ENCODE results near the gene ANKK1. TPM values are rescaled to one million over a fixed set of nuclear protein-coding genes. Genes with fewer than 3 reads are reported as not detected.

The ANKK1 gene, protein sequence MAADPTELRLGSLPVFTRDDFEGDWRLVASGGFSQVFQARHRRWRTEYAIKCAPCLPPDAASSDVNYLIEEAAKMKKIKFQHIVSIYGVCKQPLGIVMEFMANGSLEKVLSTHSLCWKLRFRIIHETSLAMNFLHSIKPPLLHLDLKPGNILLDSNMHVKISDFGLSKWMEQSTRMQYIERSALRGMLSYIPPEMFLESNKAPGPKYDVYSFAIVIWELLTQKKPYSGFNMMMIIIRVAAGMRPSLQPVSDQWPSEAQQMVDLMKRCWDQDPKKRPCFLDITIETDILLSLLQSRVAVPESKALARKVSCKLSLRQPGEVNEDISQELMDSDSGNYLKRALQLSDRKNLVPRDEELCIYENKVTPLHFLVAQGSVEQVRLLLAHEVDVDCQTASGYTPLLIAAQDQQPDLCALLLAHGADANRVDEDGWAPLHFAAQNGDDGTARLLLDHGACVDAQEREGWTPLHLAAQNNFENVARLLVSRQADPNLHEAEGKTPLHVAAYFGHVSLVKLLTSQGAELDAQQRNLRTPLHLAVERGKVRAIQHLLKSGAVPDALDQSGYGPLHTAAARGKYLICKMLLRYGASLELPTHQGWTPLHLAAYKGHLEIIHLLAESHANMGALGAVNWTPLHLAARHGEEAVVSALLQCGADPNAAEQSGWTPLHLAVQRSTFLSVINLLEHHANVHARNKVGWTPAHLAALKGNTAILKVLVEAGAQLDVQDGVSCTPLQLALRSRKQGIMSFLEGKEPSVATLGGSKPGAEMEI
- polyA plus RNA-seq (2013, experiment 1 of 2): 0.04 TPM
- polyA plus RNA-seq (2013, experiment 2 of 2): 0.04 TPM

- peak within 1 kb of the TSS; percentile 52 for H3K56ac ChIP-seq (ENCODE audit: low read length)
- H3K18ac ChIP-seq (ENCODE audit: low read length): no peak within 1 kb of the TSS
- WGBS (ENCODE audit: extremely low coverage, insufficient coverage, low lambda C conversion rate): no CpG with 5 or more reads among the region's 46 CpGs
- peak; percentile 77 for DNase-seq
- peak within 1 kb of the TSS; percentile 82 for H4K5ac ChIP-seq (ENCODE audit: low read length)
- no peak within 1 kb of the TSS for H2BK120ac ChIP-seq (ENCODE audit: low read depth, low read length)
- H3K4me2 ChIP-seq (ENCODE audit: low read length): peak within 1 kb of the TSS; percentile 2
- no peak within 1 kb of the TSS for H2BK5ac ChIP-seq (ENCODE audit: low read length)
- no peaks in the 10 kb centered on the region for H3K79me1 ChIP-seq (ENCODE audit: low read length)
- H3K4me3 ChIP-seq (ENCODE audit: low read length): no peak within 1 kb of the TSS
- H3K4me1 ChIP-seq (ENCODE audit: control insufficient read depth, low read depth, low read length): peaks cover 17% of the 10 kb centered on the region
- no peak within 1 kb of the TSS for H3K4ac ChIP-seq (ENCODE audit: low read depth, low read length)
- H3K23ac ChIP-seq (ENCODE audit: low read length): no peak within 1 kb of the TSS
- H2BK15ac ChIP-seq (replicated peaks; ENCODE audit: low read depth): no peak within 1 kb of the TSS
- no peak within 1 kb of the TSS for H4K8ac ChIP-seq (ENCODE audit: low read depth, low read length)
- H3K36me3 ChIP-seq (ENCODE audit: control insufficient read depth, insufficient read depth, low read length): no peaks in the 10 kb centered on the region
- H3K79me2 ChIP-seq (ENCODE audit: control insufficient read depth, insufficient read depth, low read length): no peaks in the 10 kb centered on the region
- H3K9ac ChIP-seq (ENCODE audit: low read length): peak within 1 kb of the TSS; percentile 6
- H3K27me3 ChIP-seq (ENCODE audit: insufficient read depth, low read length, poor library complexity): no peaks in the 10 kb centered on the region
- no peak within 1 kb of the TSS for H3K27ac ChIP-seq (ENCODE audit: low read depth, low read length)
- H2AK5ac ChIP-seq (ENCODE audit: low read length): peak within 1 kb of the TSS; percentile 75
These were observed at the start of gene ANKK1 for GRCh38 chr11:113387605-113388211. ANKK1 (plus strand) TSS chr11:113387779; CDS start chr11:113387885, 106 bp downstream.

GRCh38 chr11:113338730-113339129 lies 48.8 kb upstream of the ANKK1 start:
- no peak overlapping the region for H3K27ac ChIP-seq (ENCODE audit: low read depth, low read length)
- DNase-seq: peak; percentile 39
- no peak overlapping the region for H3K4me3 ChIP-seq (ENCODE audit: low read length)
- H3K36me3 ChIP-seq (ENCODE audit: control insufficient read depth, insufficient read depth, low read length): peaks cover 2% of the 10 kb centered on the region
- H3K4ac ChIP-seq (ENCODE audit: low read depth, low read length): no peak overlapping the region
- H3K4me2 ChIP-seq (ENCODE audit: low read length): no peak overlapping the region
- no peak overlapping the region for H2BK5ac ChIP-seq (ENCODE audit: low read length)
- WGBS (ENCODE audit: extremely low coverage, insufficient coverage, low lambda C conversion rate): no CpG with 5 or more reads among the region's 4 CpGs
- no peak overlapping the region for H2BK120ac ChIP-seq (ENCODE audit: low read depth, low read length)
- no peaks in the 10 kb centered on the region for H3K79me2 ChIP-seq (ENCODE audit: control insufficient read depth, insufficient read depth, low read length)
- H4K5ac ChIP-seq (ENCODE audit: low read length): no peak overlapping the region
- no peak overlapping the region for H3K23ac ChIP-seq (ENCODE audit: low read length)
- no peaks in the 10 kb centered on the region for H3K27me3 ChIP-seq (ENCODE audit: insufficient read depth, low read length, poor library complexity)
- no peaks in the 10 kb centered on the region for H3K4me1 ChIP-seq (ENCODE audit: control insufficient read depth, low read depth, low read length)
- H2AK5ac ChIP-seq (ENCODE audit: low read length): no peak overlapping the region
- H2BK15ac ChIP-seq (replicated peaks; ENCODE audit: low read depth): no peak overlapping the region
- H3K56ac ChIP-seq (ENCODE audit: low read length): no peak overlapping the region
- H3K18ac ChIP-seq (ENCODE audit: low read length): no peak overlapping the region
- no peak overlapping the region for H4K8ac ChIP-seq (ENCODE audit: low read depth, low read length)
- no peaks in the 10 kb centered on the region for H3K79me1 ChIP-seq (ENCODE audit: low read length)
- no peak overlapping the region for H3K9ac ChIP-seq (ENCODE audit: low read length)

- WGBS (ENCODE audit: extremely low coverage, insufficient coverage, low lambda C conversion rate): no CpG with 5 or more reads among the region's 6 CpGs
- Histone ChIP-seq H2AK5ac (ENCODE audit: low read length) (no peak overlapping the region), H3K4me2 (ENCODE audit: low read length) (no peak overlapping the region), H2BK120ac (ENCODE audit: low read depth, low read length) (no peak overlapping the region), H2BK5ac (ENCODE audit: low read length) (no peak overlapping the region), H3K4me1 (ENCODE audit: control insufficient read depth, low read depth, low read length) (no peaks in the 10 kb centered on the region), H3K18ac (ENCODE audit: low read length) (no peak overlapping the region), H4K5ac (ENCODE audit: low read length) (no peak overlapping the region), H4K8ac (ENCODE audit: low read depth, low read length) (no peak overlapping the region), H3K27me3 (ENCODE audit: insufficient read depth, low read length, poor library complexity) (no peaks in the 10 kb centered on the region), H3K23ac (ENCODE audit: low read length) (no peak overlapping the region), H3K36me3 (ENCODE audit: control insufficient read depth, insufficient read depth, low read length) (peaks cover 2% of the 10 kb centered on the region), H3K79me1 (ENCODE audit: low read length) (no peaks in the 10 kb centered on the region), H2BK15ac (replicated peaks; ENCODE audit: low read depth) (no peak overlapping the region), H3K4ac (ENCODE audit: low read depth, low read length) (no peak overlapping the region), H3K56ac (ENCODE audit: low read length) (no peak overlapping the region), H3K9ac (ENCODE audit: low read length) (no peak overlapping the region), H3K27ac (ENCODE audit: low read depth, low read length) (no peak overlapping the region), H3K4me3 (ENCODE audit: low read length) (no peak overlapping the region), H3K79me2 (ENCODE audit: control insufficient read depth, insufficient read depth, low read length) (no peaks in the 10 kb centered on the region)
- DNase-seq: no peak
These were observed 47.5 kb upstream of the ANKK1 start for GRCh38 chr11:113339929-113340589.

DNA sequence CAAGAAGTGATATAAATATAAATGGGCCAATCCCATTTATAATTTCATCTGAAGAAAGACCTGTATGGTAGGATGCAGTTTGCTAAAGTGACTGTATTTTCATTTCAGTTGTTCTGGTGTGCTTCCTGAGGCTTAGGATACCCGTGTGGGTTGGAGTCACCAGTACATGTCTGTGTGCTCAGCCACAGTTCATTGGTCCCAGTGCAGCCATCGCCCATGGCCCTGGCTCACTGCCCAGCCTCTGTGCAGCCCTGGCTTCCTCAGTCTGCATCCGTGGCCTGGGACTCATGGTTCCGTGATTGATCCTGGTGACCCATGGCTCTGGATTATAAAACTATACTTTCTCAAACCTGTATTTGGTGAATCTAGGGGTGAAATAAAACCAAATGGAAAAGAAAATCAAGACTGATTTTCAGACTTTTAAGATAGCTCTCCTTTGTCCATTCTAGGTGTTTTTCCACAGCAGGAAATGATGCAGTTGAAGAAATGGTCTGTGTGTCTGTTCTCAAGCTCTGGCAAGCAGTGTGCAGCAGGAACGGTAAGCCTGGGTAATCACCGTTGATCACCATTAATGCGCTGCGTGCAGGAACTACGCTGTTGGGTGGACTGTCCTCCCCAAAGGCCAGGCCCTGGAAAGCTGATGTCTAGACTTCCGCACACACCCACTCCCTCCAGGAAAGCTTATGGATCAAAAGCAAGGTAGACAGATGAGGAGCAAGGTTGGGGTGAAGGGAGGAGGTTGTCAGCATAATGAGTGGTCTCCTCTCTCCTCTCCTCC lies 46.0 kb upstream of the ANKK1 start:
- H3K9ac ChIP-seq (ENCODE audit: low read length): no peak overlapping the region
- H3K4me1 ChIP-seq (ENCODE audit: control insufficient read depth, low read depth, low read length): no peaks in the 10 kb centered on the region
- H3K27me3 ChIP-seq (ENCODE audit: insufficient read depth, low read length, poor library complexity): no peaks in the 10 kb centered on the region
- DNase-seq: no peak
- no peak overlapping the region for H2BK15ac ChIP-seq (replicated peaks; ENCODE audit: low read depth)
- no peak overlapping the region for H3K4me2 ChIP-seq (ENCODE audit: low read length)
- H3K36me3 ChIP-seq (ENCODE audit: control insufficient read depth, insufficient read depth, low read length): peaks cover 2% of the 10 kb centered on the region
- H3K18ac ChIP-seq (ENCODE audit: low read length): no peak overlapping the region
- no peak overlapping the region for H4K8ac ChIP-seq (ENCODE audit: low read depth, low read length)
- no CpG with 5 or more reads among the region's 10 CpGs for WGBS (ENCODE audit: extremely low coverage, insufficient coverage, low lambda C conversion rate)
- H3K79me2 ChIP-seq (ENCODE audit: control insufficient read depth, insufficient read depth, low read length): no peaks in the 10 kb centered on the region
- no peaks in the 10 kb centered on the region for H3K79me1 ChIP-seq (ENCODE audit: low read length)
- H3K23ac ChIP-seq (ENCODE audit: low read length): no peak overlapping the region
- H3K27ac ChIP-seq (ENCODE audit: low read depth, low read length): no peak overlapping the region
- no peak overlapping the region for H3K56ac ChIP-seq (ENCODE audit: low read length)
- no peak overlapping the region for H2BK120ac ChIP-seq (ENCODE audit: low read depth, low read length)
- H4K5ac ChIP-seq (ENCODE audit: low read length): no peak overlapping the region
- H3K4me3 ChIP-seq (ENCODE audit: low read length): no peak overlapping the region
- H2BK5ac ChIP-seq (ENCODE audit: low read length): no peak overlapping the region
- no peak overlapping the region for H2AK5ac ChIP-seq (ENCODE audit: low read length)
- no peak overlapping the region for H3K4ac ChIP-seq (ENCODE audit: low read depth, low read length)

- Histone ChIP-seq H2AK5ac (ENCODE audit: low read length) (no peak overlapping the region), H3K9ac (ENCODE audit: low read length) (no peak overlapping the region), H2BK120ac (ENCODE audit: low read depth, low read length) (no peak overlapping the region), H3K4me3 (ENCODE audit: low read length) (no peak overlapping the region), H3K79me2 (ENCODE audit: control insufficient read depth, insufficient read depth, low read length) (no peaks in the 10 kb centered on the region), H3K56ac (ENCODE audit: low read length) (no peak overlapping the region), H2BK15ac (replicated peaks; ENCODE audit: low read depth) (no peak overlapping the region), H4K8ac (ENCODE audit: low read depth, low read length) (no peak overlapping the region), H2BK5ac (ENCODE audit: low read length) (no peak overlapping the region), H3K4ac (ENCODE audit: low read depth, low read length) (no peak overlapping the region), H3K27me3 (ENCODE audit: insufficient read depth, low read length, poor library complexity) (no peaks in the 10 kb centered on the region), H3K79me1 (ENCODE audit: low read length) (no peaks in the 10 kb centered on the region), H3K36me3 (ENCODE audit: control insufficient read depth, insufficient read depth, low read length) (no peaks in the 10 kb centered on the region), H4K5ac (ENCODE audit: low read length) (no peak overlapping the region), H3K27ac (ENCODE audit: low read depth, low read length) (no peak overlapping the region), H3K4me2 (ENCODE audit: low read length) (no peak overlapping the region), H3K23ac (ENCODE audit: low read length) (no peak overlapping the region), H3K18ac (ENCODE audit: low read length) (no peak overlapping the region), H3K4me1 (ENCODE audit: control insufficient read depth, low read depth, low read length) (no peaks in the 10 kb centered on the region)
- no peak for DNase-seq
- no CpG with 5 or more reads among the region's 8 CpGs for WGBS (ENCODE audit: extremely low coverage, insufficient coverage, low lambda C conversion rate)
These were observed 41.6 kb upstream of the ANKK1 start for GRCh38 chr11:113345978-113346377.

Data from mesendoderm (in vitro differentiated cells).